BE2C (cell line): ENCODE results near the gene IL2RA.
"Not testable (repeated sequence)": the region's sequence is repeated elsewhere in the genome, so short reads cannot be mapped to it uniquely, and the experiment has no call there.

Experiments used
- DNase-seq: peaks from one replicate; pipeline ENCODE4 v3.0.0-alpha.2; 2020
- H3K27me3 ChIP-seq: fragments of 250-450 bp; sonication (Bioruptor Pico); 2 replicates; pipeline ENCODE4 v1.5.1; 2020; ENCODE audit warnings: mild to moderate bottlenecking
- H3K36me3 ChIP-seq: fragments of 250-450 bp; sonication (Bioruptor Pico); 2 replicates; pipeline ENCODE4 v1.5.1; 2020; ENCODE audit warnings: mild to moderate bottlenecking
- H3K4me1 ChIP-seq: fragments of 250-450 bp; sonication (Bioruptor Pico); 2 replicates; pipeline ENCODE4 v1.5.1; 2020
- H3K4me3 ChIP-seq: 2 replicates; pipeline ENCODE4 v1.5.1; 2011; ENCODE audit warnings: low read depth, low read length
- H3K9me3 ChIP-seq: fragments of 250-450 bp; sonication (Bioruptor Pico); 2 replicates; pipeline ENCODE4 v1.5.1; 2020
- TF ChIP-seq, protein P1 (sequence below): IDR thresholded peaks from 2 replicates; pipeline ENCODE4 v1.5.1; 2012; ENCODE audit warnings: mild to moderate bottlenecking, low read depth, low read length

Gene IL2RA

GRCh38 chr10:6069081-6069931 is 7.1 kb upstream of the IL2RA start:
- DNase-seq, result no peak
- Histone ChIP-seq H3K9me3 (no peaks in the 10 kb centered on the region), H3K4me1 (no peaks in the 10 kb centered on the region), H3K36me3 (no peaks in the 10 kb centered on the region), H3K4me3 (no peak overlapping the region), H3K27me3 (peaks cover 36% of the 10 kb centered on the region)
- TF ChIP-seq, protein P1, sequence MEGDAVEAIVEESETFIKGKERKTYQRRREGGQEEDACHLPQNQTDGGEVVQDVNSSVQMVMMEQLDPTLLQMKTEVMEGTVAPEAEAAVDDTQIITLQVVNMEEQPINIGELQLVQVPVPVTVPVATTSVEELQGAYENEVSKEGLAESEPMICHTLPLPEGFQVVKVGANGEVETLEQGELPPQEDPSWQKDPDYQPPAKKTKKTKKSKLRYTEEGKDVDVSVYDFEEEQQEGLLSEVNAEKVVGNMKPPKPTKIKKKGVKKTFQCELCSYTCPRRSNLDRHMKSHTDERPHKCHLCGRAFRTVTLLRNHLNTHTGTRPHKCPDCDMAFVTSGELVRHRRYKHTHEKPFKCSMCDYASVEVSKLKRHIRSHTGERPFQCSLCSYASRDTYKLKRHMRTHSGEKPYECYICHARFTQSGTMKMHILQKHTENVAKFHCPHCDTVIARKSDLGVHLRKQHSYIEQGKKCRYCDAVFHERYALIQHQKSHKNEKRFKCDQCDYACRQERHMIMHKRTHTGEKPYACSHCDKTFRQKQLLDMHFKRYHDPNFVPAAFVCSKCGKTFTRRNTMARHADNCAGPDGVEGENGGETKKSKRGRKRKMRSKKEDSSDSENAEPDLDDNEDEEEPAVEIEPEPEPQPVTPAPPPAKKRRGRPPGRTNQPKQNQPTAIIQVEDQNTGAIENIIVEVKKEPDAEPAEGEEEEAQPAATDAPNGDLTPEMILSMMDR, result no peak

- TF ChIP-seq, protein P1, result no peak
- H3K4me3 ChIP-seq, result no peak overlapping the region
- no peaks in the 10 kb centered on the region for H3K9me3 ChIP-seq
- no peaks in the 10 kb centered on the region for H3K36me3 ChIP-seq
- H3K27me3 ChIP-seq, result peaks cover 32% of the 10 kb centered on the region
- no peaks in the 10 kb centered on the region for H3K4me1 ChIP-seq
- no peak for DNase-seq
These were observed 6.3 kb upstream of the IL2RA start for GRCh38 chr10:6068422-6068821.

DNA sequence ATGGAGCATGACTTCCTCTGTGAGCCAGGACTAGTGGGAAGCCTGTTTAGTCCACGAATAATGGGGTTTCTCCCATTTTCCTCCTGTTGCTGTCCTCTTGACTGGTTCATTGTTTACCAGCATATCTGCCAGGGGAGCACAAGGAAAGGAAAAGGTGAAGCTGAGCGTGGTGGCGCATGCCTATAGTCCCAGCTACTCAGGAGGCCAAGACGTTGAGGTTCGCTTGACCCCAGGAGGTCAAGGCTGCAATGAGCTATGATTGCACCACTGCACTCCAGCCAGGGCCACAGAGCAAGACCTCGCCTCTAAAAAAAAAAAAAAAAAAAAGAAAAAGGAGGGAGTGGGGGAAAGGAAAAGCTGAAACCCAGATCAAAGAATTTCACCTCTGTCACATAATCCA is 5.8 kb upstream of the IL2RA start:
- TF ChIP-seq, protein P1, result no peak
- H3K4me3 ChIP-seq, result no peak overlapping the region
- DNase-seq, result no peak
- no peaks in the 10 kb centered on the region for H3K9me3 ChIP-seq
- no peaks in the 10 kb centered on the region for H3K36me3 ChIP-seq
- H3K27me3 ChIP-seq, result peaks cover 30% of the 10 kb centered on the region
- no peaks in the 10 kb centered on the region for H3K4me1 ChIP-seq

- Histone ChIP-seq H3K27me3 (peaks cover 24% of the 10 kb centered on the region), H3K9me3 (no peaks in the 10 kb centered on the region), H3K4me3 (no peak overlapping the region), H3K4me1 (no peaks in the 10 kb centered on the region), H3K36me3 (no peaks in the 10 kb centered on the region)
- TF ChIP-seq, protein P1, result no peak
- no peak for DNase-seq
These were observed 5.3 kb upstream of the IL2RA start for GRCh38 chr10:6067457-6067856.

DNA sequence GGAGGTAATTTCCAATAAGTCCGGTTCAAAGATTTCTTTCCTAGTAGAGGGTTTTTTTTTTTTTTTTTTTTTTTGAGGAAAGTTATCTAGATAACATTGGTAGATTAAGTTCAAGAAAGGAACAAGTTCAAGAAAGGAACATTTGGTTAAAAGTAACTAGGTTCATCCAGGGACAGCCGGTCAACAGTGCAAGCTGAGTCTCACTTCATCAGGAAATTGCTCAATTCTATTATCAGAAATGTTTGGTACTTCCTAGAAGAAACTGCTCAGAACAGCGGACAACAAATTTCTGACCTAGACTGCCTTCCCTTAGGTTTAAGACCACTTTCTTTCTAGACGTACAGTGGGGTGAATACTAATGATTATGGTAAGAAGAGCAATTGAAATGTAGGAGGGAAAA is 3.7 kb upstream of the IL2RA start:
- no peak for DNase-seq
- no peaks in the 10 kb centered on the region for H3K4me1 ChIP-seq
- no peaks in the 10 kb centered on the region for H3K9me3 ChIP-seq
- TF ChIP-seq, protein P1, result no peak
- H3K36me3 ChIP-seq, result no peaks in the 10 kb centered on the region
- H3K4me3 ChIP-seq, result no peak overlapping the region
- peaks cover 20% of the 10 kb centered on the region for H3K27me3 ChIP-seq

DNA sequence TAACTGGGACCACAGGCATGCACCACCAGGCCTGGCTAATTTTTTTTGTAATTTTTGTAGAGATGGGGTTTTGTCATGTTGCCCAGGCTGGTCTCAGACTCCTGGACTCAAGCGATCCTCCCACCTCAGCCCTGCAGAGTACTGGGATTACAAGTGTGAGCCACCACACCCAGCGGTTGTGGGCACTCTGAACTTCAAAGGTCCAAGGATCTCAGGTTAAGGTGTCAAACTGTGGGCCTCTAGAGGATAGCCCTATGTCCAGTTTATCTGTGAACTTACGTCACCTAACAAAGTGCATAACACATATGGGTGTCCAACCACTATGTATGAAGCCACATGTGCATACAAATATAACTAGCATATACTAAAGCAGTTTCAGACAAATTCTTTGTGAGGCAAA is 3.2 kb upstream of the IL2RA start:
- H3K36me3 ChIP-seq, result no peaks in the 10 kb centered on the region
- DNase-seq, result no peak
- no peaks in the 10 kb centered on the region for H3K4me1 ChIP-seq
- TF ChIP-seq, protein P1, result no peak
- peaks cover 18% of the 10 kb centered on the region for H3K27me3 ChIP-seq
- no peaks in the 10 kb centered on the region for H3K9me3 ChIP-seq
- H3K4me3 ChIP-seq, result no peak overlapping the region

DNA sequence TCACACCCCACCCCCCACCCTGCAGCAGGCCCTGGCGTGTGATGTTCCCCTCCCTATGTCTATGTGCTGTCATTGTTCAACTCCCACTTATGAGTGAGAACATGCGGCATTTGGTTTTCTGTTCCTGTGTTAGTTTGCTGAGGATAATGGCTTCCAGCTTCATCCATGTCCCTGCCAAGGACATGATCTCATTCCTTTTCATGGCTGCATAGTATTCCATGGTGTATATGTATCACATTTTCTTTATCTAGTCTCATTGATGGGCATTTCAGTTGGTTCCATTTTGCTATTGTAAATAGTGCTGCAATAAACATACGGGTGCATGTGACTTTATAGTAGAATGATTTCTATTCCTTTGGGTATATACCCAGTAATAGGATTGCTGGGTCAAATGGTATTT is 2.6 kb upstream of the IL2RA start:
- not testable (repeated sequence) for H3K4me1 ChIP-seq, H3K4me3 ChIP-seq, DNase-seq

More for the DNA sequence above, 2.6 kb upstream of the IL2RA start:
- not testable (repeated sequence) for H3K9me3 ChIP-seq, H3K36me3 ChIP-seq
- peaks cover 20% of the 10 kb centered on the region for H3K27me3 ChIP-seq
